Endodermal cell (in vitro differentiated cells): Measurements from ENCODE around the gene ITPA. TPM values are rescaled to one million over a fixed set of nuclear protein-coding genes. Genes with fewer than 3 reads are reported as not detected.

Experiments used
- DNase-seq: peaks from one replicate; pipeline ENCODE4 v3.0.0-alpha.2; 2017
- H3K27ac ChIP-seq: 2 replicates; pipeline ENCODE4 v1.5.1; 2013; ENCODE audit warnings: mild to moderate bottlenecking, low read depth, low read length, moderate library complexity
- H3K27me3 ChIP-seq: 2 replicates; pipeline ENCODE4 v1.6.1; 2013; ENCODE audit warnings: mild to moderate bottlenecking, low read length, moderate library complexity; ENCODE audit not compliant: insufficient read depth, control insufficient read depth, poor library complexity, severe bottlenecking
- H3K36me3 ChIP-seq: 2 replicates; pipeline ENCODE4 v1.7.0; 2013; ENCODE audit warnings: mild to moderate bottlenecking, low read length, moderate library complexity; ENCODE audit not compliant: control insufficient read depth, insufficient read depth
- H3K4me1 ChIP-seq: one replicate; pipeline ENCODE4 v1.7.0; 2013; ENCODE audit warnings: low read length; ENCODE audit not compliant: control insufficient read depth, insufficient read depth
- H3K4me3 ChIP-seq: 2 replicates; pipeline ENCODE4 v1.5.1; 2013; ENCODE audit warnings: mild to moderate bottlenecking, low read length, moderate library complexity
- H3K9ac ChIP-seq: 2 replicates; pipeline ENCODE4 v1.6.1; 2013; ENCODE audit warnings: mild to moderate bottlenecking, low read length, moderate library complexity; ENCODE audit not compliant: poor library complexity, severe bottlenecking; ENCODE audit errors: extremely low read depth
- H3K9me3 ChIP-seq: 2 replicates; pipeline ENCODE4 v1.6.1; 2013; ENCODE audit warnings: mild to moderate bottlenecking, low read length, moderate library complexity; ENCODE audit not compliant: control insufficient read depth
- H3K27ac Mint-ChIP-seq: 2 replicates; pipeline ENCODE4 v1.8.0; 2020; ENCODE audit warnings: mixed read lengths
- H3K27me3 Mint-ChIP-seq: 2 replicates; pipeline ENCODE4 v1.8.0; 2021; ENCODE audit warnings: mild to moderate bottlenecking, mixed read lengths; ENCODE audit not compliant: insufficient read depth
- H3K36me3 Mint-ChIP-seq: 2 replicates; pipeline ENCODE4 v1.8.0; 2020; ENCODE audit warnings: low read depth, mixed read lengths
- H3K4me1 Mint-ChIP-seq: 2 replicates; pipeline ENCODE4 v1.8.0; 2020; ENCODE audit warnings: mixed read lengths
- H3K4me3 Mint-ChIP-seq: 2 replicates; pipeline ENCODE4 v1.8.0; 2020; ENCODE audit warnings: mild to moderate bottlenecking, moderate library complexity, mixed read lengths
- H3K9me3 Mint-ChIP-seq: 2 replicates; pipeline ENCODE4 v1.8.0; 2020; ENCODE audit warnings: mild to moderate bottlenecking, mixed read lengths
- CTCF ChIP-seq: fragments of 200-600 bp; sonication (generic); conservative IDR thresholded peaks from 2 replicates; pipeline ENCODE4 v1.5.0; 2021; ENCODE audit warnings: antibody characterized with exemption, mild to moderate bottlenecking
- WGBS, 2 experiments: methylation state at CpG; one replicate each; pipeline versions ENCODE4 v1.1.5 to v1.1.7; 2013; ENCODE audit warnings: missing lambda C conversion rate in 2 of 2, mixed read lengths in 1 of 2; ENCODE audit not compliant: insufficient coverage in 1 of 2, insufficient read length in 1 of 2; 5-methylcytosine and 5-hydroxymethylcytosine counted together
- total RNA-seq, 2 donors: library from RNA; stranded (reverse); fragmentation: NEBNext Ultra II Directional in 1 of 2; extraction: Animal tissue kit (Norgen Biotek cat#: 25700) in 1 of 2; gene quantifications; 2 replicates in 1 of 2; 3 replicates in 1 of 2; pipeline ENCODE4 v1.2.1, GENCODE V29; 2021

Gene ITPA
- total RNA-seq, 2 donors from 2014 or later: 50.8 to 53.6 TPM

- peaks cover 6% of the 10 kb centered on the region for H3K36me3 ChIP-seq
- Mint-ChIP-seq H3K27me3 (peaks cover 26% of the 10 kb centered on the region), H3K9me3 (no peaks in the 10 kb centered on the region), H3K36me3 (peaks cover 16% of the 10 kb centered on the region), H3K4me1 (peaks cover 7% of the 10 kb centered on the region), H3K4me3 (peak overlapping the region; percentile 34), H3K27ac (no peak overlapping the region)
- H3K4me3 ChIP-seq: no peak overlapping the region
- H3K27ac ChIP-seq: no peak overlapping the region
- DNase-seq: peak; percentile 94
- no peaks in the 10 kb centered on the region for H3K9me3 ChIP-seq
- no peak overlapping the region for H3K9ac ChIP-seq
- peak; percentile 89 for TF ChIP-seq CTCF
- 36% methylated on average over 10 of the region's 10 CpGs for WGBS, 2 experiments
- no peaks in the 10 kb centered on the region for H3K4me1 ChIP-seq
- peaks cover 26% of the 10 kb centered on the region for H3K27me3 ChIP-seq
Measured at GRCh38 chr20:3250091-3250504, 40.8 kb downstream of the ITPA start.

DNA sequence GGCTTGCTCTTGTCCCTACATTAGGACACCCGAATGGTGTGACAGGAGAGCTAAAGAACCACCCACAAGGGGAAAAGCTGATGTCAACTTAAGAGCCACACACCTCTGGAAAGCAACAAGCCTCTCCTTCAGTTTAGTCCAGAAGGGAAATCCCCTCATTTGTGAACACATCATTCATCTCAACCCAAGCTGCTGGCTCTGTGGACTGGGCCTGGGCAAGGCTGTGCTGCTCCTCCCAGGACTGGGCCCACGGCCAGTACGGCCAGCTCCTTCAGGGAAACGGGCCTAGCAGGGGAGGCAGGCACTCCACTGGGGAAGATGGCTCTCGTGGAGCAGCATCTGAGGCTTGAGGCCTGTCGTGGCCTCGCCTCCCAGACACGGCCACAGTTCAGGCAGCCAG is 42.5 kb downstream of the ITPA start:
- TF ChIP-seq CTCF: no peak
- Histone ChIP-seq H3K36me3 (peaks cover 6% of the 10 kb centered on the region), H3K27ac (no peak overlapping the region), H3K4me1 (no peaks in the 10 kb centered on the region), H3K9ac (no peak overlapping the region), H3K9me3 (no peaks in the 10 kb centered on the region), H3K4me3 (no peak overlapping the region), H3K27me3 (peaks cover 26% of the 10 kb centered on the region)
- peaks cover 19% of the 10 kb centered on the region for H3K36me3 Mint-ChIP-seq
- 88 to 97% methylated on average over 7 to 8 of the region's 8 CpGs for WGBS, 2 experiments
- H3K27ac Mint-ChIP-seq: no peak overlapping the region
- DNase-seq: no peak
- H3K9me3 Mint-ChIP-seq: no peaks in the 10 kb centered on the region
- H3K4me1 Mint-ChIP-seq: peaks cover 7% of the 10 kb centered on the region
- H3K4me3 Mint-ChIP-seq: no peak overlapping the region
- peaks cover 21% of the 10 kb centered on the region for H3K27me3 Mint-ChIP-seq

DNA sequence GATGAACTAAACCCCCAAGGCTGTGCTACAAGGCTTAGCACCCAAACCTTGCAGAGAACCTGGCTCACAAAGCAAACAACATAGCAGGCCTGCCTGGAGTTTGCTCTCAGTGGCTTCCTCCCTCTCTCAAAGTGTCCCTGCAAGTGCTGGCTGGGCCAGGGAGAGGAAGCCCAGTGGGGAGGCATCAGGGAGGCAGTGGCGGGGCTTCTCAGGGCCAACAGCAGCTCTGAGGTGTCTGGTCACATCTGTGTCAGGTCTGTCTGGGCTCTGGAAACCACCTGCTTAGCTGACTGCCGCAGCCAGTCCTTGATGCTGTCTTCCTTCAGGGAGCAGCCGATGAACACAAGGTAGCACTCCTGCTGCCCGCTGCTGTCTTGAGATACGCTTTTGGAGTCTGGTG is 46.4 kb downstream of the ITPA start:
- H3K4me3 Mint-ChIP-seq: no peak overlapping the region
- H3K27me3 Mint-ChIP-seq: no peaks in the 10 kb centered on the region
- H3K9me3 Mint-ChIP-seq: no peaks in the 10 kb centered on the region
- Histone ChIP-seq H3K9ac (no peak overlapping the region), H3K9me3 (no peaks in the 10 kb centered on the region), H3K27me3 (no peaks in the 10 kb centered on the region), H3K36me3 (peaks cover 9% of the 10 kb centered on the region), H3K27ac (no peak overlapping the region), H3K4me3 (no peak overlapping the region), H3K4me1 (no peaks in the 10 kb centered on the region)
- H3K27ac Mint-ChIP-seq: no peak overlapping the region
- no peaks in the 10 kb centered on the region for H3K4me1 Mint-ChIP-seq
- 93 to 100% methylated on average over 4 to 5 of the region's 5 CpGs for WGBS, 2 experiments
- peaks cover 35% of the 10 kb centered on the region for H3K36me3 Mint-ChIP-seq
- TF ChIP-seq CTCF: no peak
- DNase-seq: no peak
